Kidney capillary endothelial cell (primary cell): ENCODE measurements around the gene MPL.
A peak's percentile ranks its signal among the peaks of the same experiment; 100 is the strongest.

Source experiments
- DNase-seq: peaks from one replicate; pipeline ENCODE4 v3.0.0-alpha.2; 2018; ENCODE audit warnings: low spot score

Gene MPL

GRCh38 chr1:43337588-43337987 is at the start of gene MPL:
TSS of gene MPL (plus strand) at chr1:43337818. CDS start at chr1:43337849, 31 bp downstream.
- DNase-seq: no peak

- no peak for DNase-seq
Measured at GRCh38 chr1:43288058-43288784, 49.4 kb upstream of the MPL start.

- DNase-seq: no peak
Measured at GRCh38 chr1:43288785-43289706, 48.6 kb upstream of the MPL start.

- DNase-seq: no peak
Measured at GRCh38 chr1:43292216-43292615, 45.4 kb upstream of the MPL start.

GRCh38 chr1:43292679-43293078 is 44.9 kb upstream of the MPL start:
- no peak for DNase-seq

- no peak for DNase-seq
Measured at GRCh38 chr1:43293176-43293575, 44.4 kb upstream of the MPL start.

- peak; percentile 70 for DNase-seq
Measured at GRCh38 chr1:43293896-43294760, 43.5 kb upstream of the MPL start.

GRCh38 chr1:43294761-43295160 is 42.9 kb upstream of the MPL start:
- DNase-seq: no peak

- no peak for DNase-seq
Measured at GRCh38 chr1:43296207-43296606, 41.4 kb upstream of the MPL start.

GRCh38 chr1:43298055-43298454 is 39.6 kb upstream of the MPL start:
- DNase-seq: no peak

GRCh38 chr1:43299101-43299500 is 38.5 kb upstream of the MPL start:
- DNase-seq: no peak

- DNase-seq: peak; percentile 86
Measured at GRCh38 chr1:43300378-43301094, 37.1 kb upstream of the MPL start, which contains the start of gene TIE1. TSS of gene TIE1 (plus strand) at chr1:43300982. CDS start at chr1:43301072, 90 bp downstream.

GRCh38 chr1:43302201-43302600 is 35.4 kb upstream of the MPL start:
- no peak for DNase-seq

GRCh38 chr1:43302721-43303470 is 34.7 kb upstream of the MPL start:
- DNase-seq: no peak

- no peak for DNase-seq
Measured at GRCh38 chr1:43303471-43304313, 33.9 kb upstream of the MPL start.

GRCh38 chr1:43304314-43304681 is 33.3 kb upstream of the MPL start:
- DNase-seq: no peak

- no peak for DNase-seq
Measured at GRCh38 chr1:43304771-43305300, 32.8 kb upstream of the MPL start.

- DNase-seq: no peak
Measured at GRCh38 chr1:43305461-43305860, 32.2 kb upstream of the MPL start.

GRCh38 chr1:43305926-43306687 is 31.5 kb upstream of the MPL start:
- no peak for DNase-seq
